ENCODE measurements around the gene MMP2.

The MMP2 gene

DNA sequence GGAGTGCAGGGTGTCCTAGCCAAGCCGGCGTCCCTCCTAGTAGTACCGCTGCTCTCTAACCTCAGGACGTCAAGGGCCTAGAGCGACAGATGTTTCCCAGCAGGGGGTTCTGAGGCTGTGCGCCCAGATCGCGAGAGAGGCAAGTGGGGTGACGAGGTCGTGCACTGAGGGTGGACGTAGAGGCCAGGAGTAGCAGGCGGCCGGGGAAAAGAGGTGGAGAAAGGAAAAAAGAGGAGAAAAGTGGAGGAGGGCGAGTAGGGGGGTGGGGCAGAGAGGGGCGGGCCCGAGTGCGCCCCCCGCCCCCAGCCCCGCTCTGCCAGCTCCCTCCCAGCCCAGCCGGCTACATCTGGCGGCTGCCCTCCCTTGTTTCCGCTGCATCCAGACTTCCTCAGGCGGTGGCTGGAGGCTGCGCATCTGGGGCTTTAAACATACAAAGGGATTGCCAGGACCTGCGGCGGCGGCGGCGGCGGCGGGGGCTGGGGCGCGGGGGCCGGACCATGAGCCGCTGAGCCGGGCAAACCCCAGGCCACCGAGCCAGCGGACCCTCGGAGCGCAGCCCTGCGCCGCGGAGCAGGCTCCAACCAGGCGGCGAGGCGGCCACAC, at the start of gene MMP2:
Gene MMP2 (plus strand): TSS at position 372 of the 603 bp plus-strand sequence. CDS start 282 bp downstream, outside the sequence.
- DNase-seq = peak; percentile 38

GRCh38 chr16:55433030-55433429, 46.0 kb upstream of the MMP2 start:
- DNase-seq = no peak

DNA sequence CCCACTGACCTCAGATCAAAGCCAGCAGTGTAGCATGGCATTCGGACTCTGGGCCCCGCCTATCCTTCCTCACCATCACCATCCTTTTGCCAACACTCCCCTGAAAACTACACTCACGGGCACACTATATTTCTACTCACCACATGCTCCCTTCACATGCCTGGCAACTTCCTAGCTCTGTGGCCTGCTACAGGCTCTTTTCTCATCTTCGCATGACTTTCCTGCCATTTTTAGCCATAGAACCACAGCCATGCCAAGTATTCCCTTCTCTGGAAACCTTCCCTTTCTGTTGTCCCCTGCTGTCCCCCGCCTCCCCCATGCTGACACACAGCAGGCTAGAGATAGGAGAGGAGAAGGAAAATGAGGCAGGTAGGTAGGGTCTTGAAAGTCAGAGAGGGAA, 45.5 kb upstream of the MMP2 start:
- DNase-seq = no peak

- no peak for DNase-seq
These were observed 45.0 kb upstream of the MMP2 start for GRCh38 chr16:55434000-55434399.

DNA sequence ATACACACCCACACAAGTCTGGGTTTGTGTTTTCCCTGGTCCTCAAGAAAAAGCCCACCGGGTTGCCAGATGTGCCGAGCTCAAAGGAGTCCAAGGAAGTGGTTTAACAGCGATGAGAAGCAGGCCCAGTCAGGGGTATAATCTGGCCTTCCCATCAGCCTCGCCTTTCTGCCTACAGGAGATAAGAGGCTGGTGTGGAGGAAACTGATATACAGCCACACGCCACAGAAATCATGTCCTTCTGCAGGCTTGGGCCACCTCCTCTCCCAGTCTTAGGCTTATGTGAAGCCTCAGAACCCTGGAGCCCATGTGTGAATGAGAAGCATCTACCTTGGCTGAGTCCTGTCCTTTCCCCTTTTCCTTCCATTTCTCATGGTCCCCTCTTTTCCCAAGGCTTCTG, 43.6 kb upstream of the MMP2 start:
- peak; percentile 92 for DNase-seq

- peak; percentile 32 for DNase-seq
These were observed 42.4 kb upstream of the MMP2 start for GRCh38 chr16:55436587-55436986.

DNA sequence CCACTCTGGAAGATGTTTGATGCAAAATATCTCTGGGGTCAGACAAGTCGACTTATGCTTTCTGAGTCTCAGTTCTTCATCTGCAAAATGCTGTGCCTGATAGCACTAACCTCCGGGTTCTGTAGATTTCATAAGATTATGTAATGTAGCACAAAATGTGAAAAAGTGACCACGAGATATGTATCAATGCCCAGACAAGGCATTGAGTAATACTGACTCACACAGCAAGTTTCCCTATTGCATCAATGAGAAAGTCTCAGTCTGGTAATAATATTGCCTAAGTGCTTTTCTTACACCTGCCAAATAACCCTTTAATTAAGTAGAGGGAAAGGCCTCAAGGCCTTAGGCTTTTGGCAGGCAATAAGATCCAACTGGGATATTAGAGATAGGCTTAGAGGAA, 41.4 kb upstream of the MMP2 start:
- peak; percentile 84 for DNase-seq

DNA sequence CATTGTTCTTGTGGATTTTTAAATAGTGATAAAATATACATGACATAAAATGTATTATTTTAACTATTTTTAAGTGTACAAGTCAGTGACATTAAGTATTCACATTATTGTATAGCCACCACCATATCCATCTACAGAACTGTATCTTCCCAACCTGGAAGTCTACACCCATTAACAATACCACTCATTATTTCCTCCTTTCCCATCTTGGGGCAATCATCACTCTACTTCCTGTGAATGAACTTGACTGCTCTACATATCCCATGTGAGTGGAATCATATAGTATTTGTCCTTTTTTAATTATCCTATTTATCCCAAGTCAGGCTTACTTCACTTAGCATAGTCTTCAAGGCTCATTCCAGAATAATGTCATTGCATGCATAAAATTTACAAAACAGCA, 40.7 kb upstream of the MMP2 start:
- DNase-seq = no peak

- peak; percentile 24 for DNase-seq
These were observed 39.8 kb upstream of the MMP2 start for GRCh38 chr16:55439101-55439690.

GRCh38 chr16:55443434-55444346, 35.3 kb upstream of the MMP2 start:
- no peak for DNase-seq

DNA sequence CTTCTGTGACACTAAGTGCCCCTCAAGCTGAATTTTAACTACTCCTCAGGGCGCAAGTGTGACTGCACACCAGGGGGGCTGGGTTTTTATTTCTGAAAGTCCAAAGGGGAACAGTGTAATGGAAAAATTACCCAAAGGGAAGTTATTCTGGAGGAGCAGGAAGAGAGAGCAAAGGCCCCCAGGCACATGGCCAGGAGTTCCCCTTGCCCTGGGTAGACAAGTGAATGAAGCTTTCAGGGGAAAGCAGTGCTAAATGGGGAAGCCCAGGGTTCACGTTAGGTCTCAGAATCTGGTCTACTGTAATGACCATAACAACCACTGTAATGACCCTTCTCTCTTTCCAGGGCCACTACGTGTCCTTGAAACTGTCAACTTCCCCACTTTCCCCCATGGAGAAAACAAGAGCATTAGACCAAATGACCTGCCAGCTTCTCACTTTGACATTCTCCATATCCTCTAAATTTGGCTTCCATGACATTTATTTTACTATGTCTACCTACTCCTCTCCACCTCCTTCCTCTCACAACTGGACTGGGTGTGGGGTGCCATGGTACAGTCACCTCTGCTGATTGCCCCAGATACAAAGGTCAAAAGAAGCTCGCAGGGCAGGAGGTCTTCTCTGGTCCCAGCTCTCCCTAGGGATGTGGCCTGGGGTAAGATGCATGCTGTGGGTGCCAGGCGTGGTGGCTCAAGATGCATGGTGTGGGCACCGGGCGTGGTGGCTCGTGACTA, 34.1 kb upstream of the MMP2 start:
- DNase-seq = peak; percentile 28

GRCh38 chr16:55447231-55447630, 31.8 kb upstream of the MMP2 start:
- DNase-seq = no peak

- DNase-seq = no peak
These were observed 26.0 kb upstream of the MMP2 start for GRCh38 chr16:55452996-55453395.

DNA sequence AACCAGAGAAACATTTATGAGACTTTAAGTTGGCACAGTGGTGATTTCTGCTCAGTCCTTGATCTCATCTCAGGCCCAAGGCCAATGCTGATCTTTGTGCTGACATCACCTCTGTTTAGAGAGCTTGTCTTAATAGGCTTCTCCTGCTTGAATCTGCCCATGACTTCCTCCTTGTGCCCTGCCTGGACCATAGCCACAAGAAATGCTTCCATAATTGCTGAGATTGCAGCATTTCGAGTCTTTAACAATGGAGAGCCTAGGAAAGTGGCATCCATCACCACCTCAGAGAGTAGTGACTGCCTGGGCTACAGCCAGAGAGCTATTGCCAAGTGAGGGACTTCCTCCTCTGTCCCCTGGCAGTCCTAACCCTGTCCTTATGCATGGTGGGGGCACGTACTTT, 25.1 kb upstream of the MMP2 start:
- DNase-seq = no peak

GRCh38 chr16:55454861-55455260, 24.1 kb upstream of the MMP2 start:
- no peak for DNase-seq

- DNase-seq = no peak
These were observed 16.8 kb upstream of the MMP2 start for GRCh38 chr16:55462241-55462640.

- peak; percentile 31 for DNase-seq
These were observed 14.6 kb upstream of the MMP2 start for GRCh38 chr16:55464375-55464774.

DNA sequence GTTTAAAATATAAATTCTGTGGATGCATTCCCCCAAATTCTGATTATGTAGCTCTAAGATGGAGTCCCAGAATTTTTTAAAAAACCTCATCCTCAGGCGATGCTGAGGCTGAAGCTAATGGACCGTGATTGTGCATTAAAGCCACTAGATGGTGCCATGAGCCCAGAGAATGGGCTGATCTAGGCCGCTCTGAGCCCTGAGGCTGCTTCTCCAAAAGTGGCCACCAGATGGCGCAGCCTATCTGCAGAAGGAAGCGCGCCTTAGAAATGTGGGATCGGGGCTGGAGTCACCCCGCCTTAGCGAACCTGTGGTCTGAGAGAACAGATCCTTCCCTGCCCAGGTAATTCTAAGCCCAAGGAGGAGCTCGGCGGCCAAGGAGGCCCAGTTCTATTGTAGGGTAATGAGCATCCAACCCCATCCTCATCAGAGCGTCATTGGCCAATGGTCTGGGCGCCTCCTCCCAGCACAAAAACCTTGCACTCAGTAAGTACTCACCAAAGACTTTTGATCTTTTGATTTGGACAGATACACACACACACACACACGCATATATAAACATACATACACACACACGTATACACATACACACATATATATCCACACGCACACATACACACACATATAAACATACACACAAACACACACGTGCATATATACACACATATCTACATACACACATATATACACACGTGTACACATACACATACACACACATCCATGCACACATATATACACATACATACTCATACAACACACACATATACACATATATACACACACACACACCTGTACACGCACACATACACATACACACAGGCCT, 13.7 kb upstream of the MMP2 start:
- peak; percentile 95 for DNase-seq

DNA sequence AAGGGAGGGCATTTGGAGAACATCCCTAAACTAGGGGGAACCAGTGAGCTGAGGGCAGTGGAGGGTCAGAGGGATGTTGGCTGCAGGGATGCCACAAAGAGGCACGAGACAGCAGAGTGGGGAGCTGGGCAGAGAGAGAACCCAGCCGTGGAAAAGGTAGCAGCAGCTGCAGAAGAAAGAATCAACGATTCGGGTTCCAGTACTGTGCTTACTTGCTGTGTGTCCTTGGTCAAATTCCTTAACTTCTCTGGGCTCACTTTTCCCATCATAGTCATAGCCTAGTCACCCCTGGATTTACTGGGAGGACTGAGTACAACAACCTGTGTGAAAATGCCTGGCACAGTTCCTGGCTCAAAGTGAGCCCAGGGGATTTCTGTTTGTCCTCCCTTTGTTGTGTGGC, 12.8 kb upstream of the MMP2 start:
- DNase-seq = no peak

DNA sequence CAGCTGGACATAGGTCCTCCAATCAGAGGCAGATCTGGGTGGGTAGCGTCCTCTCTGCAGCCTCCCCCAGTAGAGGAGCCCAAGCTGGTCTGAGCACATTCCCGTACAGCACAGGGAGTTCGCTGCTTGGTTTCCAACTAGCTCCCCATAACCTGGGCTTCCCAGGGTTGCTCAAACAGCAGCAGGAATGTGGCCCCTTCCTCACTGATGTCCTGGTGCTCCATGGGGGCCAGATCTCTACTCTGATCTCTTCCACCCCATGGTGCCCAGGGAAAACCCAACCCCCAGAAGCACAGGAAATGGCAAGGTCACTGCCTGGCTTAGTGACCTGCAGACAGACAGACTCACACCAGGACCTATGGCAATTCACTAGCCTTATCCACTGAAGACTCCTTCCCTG, 11.1 kb upstream of the MMP2 start:
- DNase-seq = no peak

GRCh38 chr16:55468352-55468990, 10.5 kb upstream of the MMP2 start:
- no peak for DNase-seq

Measured in hematopoietic multipotent progenitor cell treated with erythropoietin and hydrocortisone succinate and interleukin-3 and kit ligand, for 6 days (in vitro differentiated cells).